ENCODE results near the gene DENND5B.
"Not testable (repeated sequence)": the region's sequence is repeated elsewhere in the genome, so short reads cannot be mapped to it uniquely, and the experiment has no call there.

Gene DENND5B

DNA sequence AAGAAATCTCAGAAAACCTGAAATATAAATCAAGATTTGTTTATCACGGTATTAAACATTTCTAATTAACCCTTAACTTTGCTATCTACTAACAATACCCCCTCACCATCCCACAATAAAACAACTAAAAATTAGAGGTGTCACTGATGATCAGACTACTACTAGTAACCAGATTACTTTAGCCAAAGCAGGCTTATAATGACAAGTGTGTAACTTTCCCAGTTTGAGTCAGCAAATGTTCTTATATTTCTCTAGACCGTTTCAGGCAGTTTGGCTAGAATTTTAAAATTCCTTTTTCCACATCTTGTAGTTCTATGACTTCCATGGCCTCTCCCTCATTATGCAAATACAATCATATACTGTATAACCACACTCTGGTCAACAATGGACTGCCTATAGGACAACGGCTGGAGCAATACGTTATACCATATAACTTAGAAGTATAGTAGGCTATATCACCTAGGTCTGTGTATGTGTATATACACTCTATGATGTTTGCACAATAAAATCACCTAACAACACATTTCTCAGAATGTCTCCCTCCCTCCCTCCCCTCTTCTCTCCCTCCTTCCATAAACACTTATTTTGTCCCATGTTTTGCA is 102.1 kb downstream of the DENND5B start:
- Histone ChIP-seq H3K9ac (ENCODE audit: low read depth, low read length) (no peak overlapping the region), H3K27ac (ENCODE audit: low read depth, low read length) (no peak overlapping the region), H3K27me3 (ENCODE audit: control insufficient read depth, insufficient read depth, low read length) (no peaks in the 10 kb centered on the region), H3K4me1 (ENCODE audit: control insufficient read depth, insufficient read depth, low read length) (peaks cover 14% of the 10 kb centered on the region), H3K4me3 (ENCODE audit: low read depth, low read length) (no peak overlapping the region), H3K36me3 (ENCODE audit: control insufficient read depth, insufficient read depth, low read length) (no peaks in the 10 kb centered on the region), H3K9me3 (ENCODE audit: control insufficient read depth, insufficient read depth, low read length) (no peaks in the 10 kb centered on the region)

DNA sequence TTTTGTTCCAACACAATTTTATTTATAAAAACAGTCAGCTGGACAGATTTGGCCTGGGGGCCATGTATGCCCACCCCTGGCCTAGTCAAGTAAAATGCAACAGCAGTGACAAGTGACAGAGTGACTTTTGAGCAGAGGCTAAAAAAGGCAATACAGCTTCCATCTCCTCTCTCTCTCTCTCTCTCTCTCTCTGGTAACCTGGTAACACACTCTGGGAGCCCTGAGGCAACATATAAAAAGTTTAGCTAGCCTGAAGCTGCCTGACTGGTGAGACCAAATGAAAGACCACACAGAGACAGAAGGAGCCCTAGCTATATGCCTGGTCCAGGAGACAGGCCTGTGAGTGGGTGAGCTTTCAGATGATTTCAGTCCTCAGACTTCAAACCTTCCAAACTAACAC is 105.4 kb downstream of the DENND5B start:
- Histone ChIP-seq H3K27me3 (ENCODE audit: control insufficient read depth, insufficient read depth, low read length) (no peaks in the 10 kb centered on the region), H3K36me3 (ENCODE audit: control insufficient read depth, insufficient read depth, low read length) (no peaks in the 10 kb centered on the region), H3K9ac (ENCODE audit: low read depth, low read length) (no peak overlapping the region), H3K9me3 (ENCODE audit: control insufficient read depth, insufficient read depth, low read length) (no peaks in the 10 kb centered on the region), H3K4me3 (ENCODE audit: low read depth, low read length) (no peak overlapping the region), H3K27ac (ENCODE audit: low read depth, low read length) (no peak overlapping the region), H3K4me1 (ENCODE audit: control insufficient read depth, insufficient read depth, low read length) (no peaks in the 10 kb centered on the region)

DNA sequence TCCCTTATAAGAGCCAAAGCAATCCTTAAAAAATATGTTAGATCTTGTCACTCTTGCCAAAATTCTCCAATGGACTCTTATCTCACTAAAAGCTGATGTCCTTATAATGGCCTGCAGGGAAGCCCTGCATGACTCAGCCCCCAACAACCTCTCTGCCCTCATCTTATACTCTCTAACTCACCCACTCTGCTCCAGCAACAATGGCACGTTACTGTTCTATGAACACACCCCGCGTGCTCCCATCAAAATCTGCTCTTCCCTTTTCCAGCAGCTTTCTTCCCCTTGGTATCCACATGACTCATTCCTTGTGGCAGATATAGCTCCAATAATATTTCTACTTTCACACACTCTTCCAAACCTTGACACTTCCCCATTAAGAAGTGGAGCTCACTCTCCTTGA is 108.1 kb downstream of the DENND5B start:
- Histone ChIP-seq H3K4me3 (ENCODE audit: low read depth, low read length) (no peak overlapping the region), H3K4me1 (ENCODE audit: control insufficient read depth, insufficient read depth, low read length) (peaks cover 15% of the 10 kb centered on the region), H3K27ac (ENCODE audit: low read depth, low read length) (no peak overlapping the region), H3K27me3 (ENCODE audit: control insufficient read depth, insufficient read depth, low read length) (no peaks in the 10 kb centered on the region), H3K9ac (ENCODE audit: low read depth, low read length) (no peak overlapping the region), H3K36me3 (ENCODE audit: control insufficient read depth, insufficient read depth, low read length) (no peaks in the 10 kb centered on the region), H3K9me3 (ENCODE audit: control insufficient read depth, insufficient read depth, low read length) (no peaks in the 10 kb centered on the region)

DNA sequence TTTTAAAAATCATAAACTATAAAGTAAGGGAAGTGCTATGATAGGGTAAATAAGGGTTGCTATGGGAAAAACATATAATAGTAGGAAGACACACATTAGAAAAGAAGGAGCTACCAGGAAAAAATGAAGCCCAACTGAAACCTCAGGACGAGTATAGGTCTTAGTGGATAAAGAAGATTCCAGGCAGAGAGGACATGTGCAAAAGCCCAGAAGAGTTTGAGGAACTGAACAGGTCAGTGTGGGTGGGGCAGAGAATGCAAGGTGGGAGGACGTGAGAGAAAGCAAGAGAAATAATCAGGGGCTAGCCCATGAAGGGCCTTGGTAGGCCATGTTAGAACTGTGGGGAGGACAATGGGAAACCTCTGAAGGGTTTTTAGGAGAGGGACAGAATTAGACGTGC is 109.5 kb downstream of the DENND5B start:
- H3K4me3 ChIP-seq (ENCODE audit: low read depth, low read length) = no peak overlapping the region
- H3K4me1 ChIP-seq (ENCODE audit: control insufficient read depth, insufficient read depth, low read length) = peaks cover 15% of the 10 kb centered on the region
- H3K27me3 ChIP-seq (ENCODE audit: control insufficient read depth, insufficient read depth, low read length) = no peaks in the 10 kb centered on the region
- H3K9ac ChIP-seq (ENCODE audit: low read depth, low read length) = no peak overlapping the region
- H3K27ac ChIP-seq (ENCODE audit: low read depth, low read length) = no peak overlapping the region
- H3K36me3 ChIP-seq (ENCODE audit: control insufficient read depth, insufficient read depth, low read length) = no peaks in the 10 kb centered on the region
- no peaks in the 10 kb centered on the region for H3K9me3 ChIP-seq (ENCODE audit: control insufficient read depth, insufficient read depth, low read length)

DNA sequence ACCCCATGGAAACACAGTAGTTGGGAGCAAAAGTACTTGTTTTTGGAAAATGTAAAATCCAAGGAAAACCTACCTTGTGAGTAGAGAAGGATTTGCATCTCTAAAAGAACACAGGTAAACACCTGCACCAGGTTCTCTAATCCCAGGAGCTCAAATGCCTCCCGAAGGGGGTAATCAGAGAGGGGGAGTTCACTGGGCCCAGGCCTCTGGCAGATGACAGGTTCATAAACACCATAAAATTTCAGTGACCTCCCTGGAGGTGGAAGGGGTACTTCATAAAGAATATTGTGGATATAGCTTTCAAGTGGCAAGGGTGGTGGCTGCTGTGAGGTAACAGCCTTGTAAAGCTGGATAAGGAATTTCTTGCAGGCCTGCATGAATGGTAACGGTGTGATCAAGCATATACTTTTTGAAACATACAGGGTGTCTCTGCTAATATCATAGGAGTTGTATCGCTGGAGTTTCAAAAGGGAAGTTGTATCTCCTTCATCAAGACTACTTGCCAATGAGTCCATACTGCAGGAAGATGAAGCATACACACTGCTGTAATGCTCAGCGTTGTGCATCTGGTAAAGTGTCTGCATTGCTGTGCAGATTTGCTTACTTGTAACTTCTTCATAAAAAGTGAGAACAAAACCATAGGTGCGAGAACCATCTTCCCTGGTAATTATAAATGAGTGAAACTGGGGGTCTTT is 111.3 kb downstream of the DENND5B start:
- no peak overlapping the region for H3K4me3 ChIP-seq (ENCODE audit: low read depth, low read length)
- no peaks in the 10 kb centered on the region for H3K27me3 ChIP-seq (ENCODE audit: control insufficient read depth, insufficient read depth, low read length)
- H3K4me1 ChIP-seq (ENCODE audit: control insufficient read depth, insufficient read depth, low read length) = peaks cover 15% of the 10 kb centered on the region
- no peak overlapping the region for H3K9ac ChIP-seq (ENCODE audit: low read depth, low read length)
- no peak overlapping the region for H3K27ac ChIP-seq (ENCODE audit: low read depth, low read length)
- no peaks in the 10 kb centered on the region for H3K36me3 ChIP-seq (ENCODE audit: control insufficient read depth, insufficient read depth, low read length)
- no peaks in the 10 kb centered on the region for H3K9me3 ChIP-seq (ENCODE audit: control insufficient read depth, insufficient read depth, low read length)

DNA sequence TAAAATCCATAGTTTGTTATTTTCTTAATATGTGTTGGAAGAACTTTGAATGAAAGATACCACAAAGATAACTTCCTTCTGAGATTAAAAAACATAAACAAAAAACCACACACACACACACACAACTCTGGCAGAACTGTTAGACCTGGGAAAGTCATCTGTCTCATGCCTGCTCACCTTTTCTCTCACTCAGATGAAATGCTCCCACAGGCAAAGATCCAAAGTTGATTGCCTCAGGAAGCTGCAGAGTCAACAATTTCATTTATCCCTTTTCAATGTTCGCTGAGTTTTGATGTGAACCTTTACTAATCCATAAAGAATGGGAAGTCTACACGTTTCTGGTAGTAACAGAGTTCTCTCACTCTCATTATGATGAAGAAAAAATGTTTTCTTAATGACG is 112.0 kb downstream of the DENND5B start:
- Histone ChIP-seq H3K9me3 (ENCODE audit: control insufficient read depth, insufficient read depth, low read length) (no peaks in the 10 kb centered on the region), H3K9ac (ENCODE audit: low read depth, low read length) (no peak overlapping the region), H3K27me3 (ENCODE audit: control insufficient read depth, insufficient read depth, low read length) (no peaks in the 10 kb centered on the region), H3K36me3 (ENCODE audit: control insufficient read depth, insufficient read depth, low read length) (no peaks in the 10 kb centered on the region), H3K4me1 (ENCODE audit: control insufficient read depth, insufficient read depth, low read length) (peaks cover 15% of the 10 kb centered on the region), H3K27ac (ENCODE audit: low read depth, low read length) (no peak overlapping the region), H3K4me3 (ENCODE audit: low read depth, low read length) (no peak overlapping the region)

DNA sequence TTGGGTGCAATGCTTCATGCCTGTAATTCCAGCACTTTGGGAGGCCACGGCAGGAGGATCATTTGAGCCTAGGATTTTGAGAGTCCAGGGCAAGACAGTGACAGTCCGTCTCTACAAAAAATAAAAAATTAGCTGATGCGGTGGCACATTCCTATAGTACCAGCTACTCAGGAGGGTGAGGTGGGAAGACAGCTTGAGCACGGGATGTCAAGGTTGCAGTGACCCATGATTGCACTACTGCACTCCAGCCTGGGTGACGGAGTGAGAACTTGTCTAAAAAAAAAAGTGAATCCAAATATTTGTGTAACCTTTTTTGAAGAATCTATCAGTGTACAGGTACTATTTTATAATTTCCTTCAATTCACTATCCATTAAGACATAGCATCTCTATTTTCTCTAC is 112.5 kb downstream of the DENND5B start:
- Histone ChIP-seq H3K4me1 (ENCODE audit: control insufficient read depth, insufficient read depth, low read length) (peaks cover 15% of the 10 kb centered on the region), H3K36me3 (ENCODE audit: control insufficient read depth, insufficient read depth, low read length) (no peaks in the 10 kb centered on the region), H3K27ac (ENCODE audit: low read depth, low read length) (no peak overlapping the region), H3K4me3 (ENCODE audit: low read depth, low read length) (no peak overlapping the region), H3K9me3 (ENCODE audit: control insufficient read depth, insufficient read depth, low read length) (no peaks in the 10 kb centered on the region), H3K9ac (ENCODE audit: low read depth, low read length) (no peak overlapping the region), H3K27me3 (ENCODE audit: control insufficient read depth, insufficient read depth, low read length) (no peaks in the 10 kb centered on the region)

DNA sequence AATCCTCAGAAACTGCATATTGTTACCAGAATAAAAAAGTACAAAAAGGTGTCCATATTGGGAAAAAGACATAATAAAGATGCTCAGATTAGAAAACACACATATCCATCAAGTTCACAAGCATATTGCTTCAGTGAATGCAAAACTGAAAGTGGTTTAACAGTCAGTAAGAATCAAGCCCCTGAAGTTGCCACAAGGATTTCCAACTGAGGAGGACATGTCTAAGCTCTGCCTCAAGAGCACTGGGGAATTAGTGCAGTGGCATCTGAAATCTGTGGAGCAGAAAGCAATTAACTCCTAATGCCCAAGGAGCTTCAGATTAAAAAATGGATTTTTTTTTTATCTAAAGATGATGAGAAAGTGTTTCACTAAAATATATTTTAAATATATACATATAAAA is 113.2 kb downstream of the DENND5B start:
- H3K4me3 ChIP-seq (ENCODE audit: low read depth, low read length) = no peak overlapping the region
- peaks cover 15% of the 10 kb centered on the region for H3K4me1 ChIP-seq (ENCODE audit: control insufficient read depth, insufficient read depth, low read length)
- H3K9me3 ChIP-seq (ENCODE audit: control insufficient read depth, insufficient read depth, low read length) = no peaks in the 10 kb centered on the region
- no peak overlapping the region for H3K27ac ChIP-seq (ENCODE audit: low read depth, low read length)
- H3K27me3 ChIP-seq (ENCODE audit: control insufficient read depth, insufficient read depth, low read length) = no peaks in the 10 kb centered on the region
- no peak overlapping the region for H3K9ac ChIP-seq (ENCODE audit: low read depth, low read length)
- H3K36me3 ChIP-seq (ENCODE audit: control insufficient read depth, insufficient read depth, low read length) = no peaks in the 10 kb centered on the region

DNA sequence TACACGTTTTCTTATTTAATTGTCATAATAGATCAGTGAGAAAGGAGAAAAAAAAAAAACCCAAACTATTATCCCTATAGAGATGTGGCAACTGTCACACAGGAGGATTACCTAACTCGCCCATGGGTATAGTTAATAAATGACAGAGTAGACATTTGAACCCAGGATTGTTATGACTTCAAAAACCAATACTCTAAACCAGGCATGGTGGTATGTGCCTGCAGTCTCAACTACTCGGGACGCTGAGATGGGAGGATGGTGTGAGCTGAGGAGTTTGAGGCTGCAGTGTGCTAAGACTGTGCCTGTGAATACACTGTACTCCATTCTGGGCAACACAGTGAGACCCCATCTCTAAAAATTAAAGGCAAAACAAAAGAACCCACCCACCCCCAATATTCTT is 114.5 kb downstream of the DENND5B start:
- Histone ChIP-seq H3K4me1 (ENCODE audit: control insufficient read depth, insufficient read depth, low read length) (peaks cover 15% of the 10 kb centered on the region), H3K27me3 (ENCODE audit: control insufficient read depth, insufficient read depth, low read length) (no peaks in the 10 kb centered on the region), H3K36me3 (ENCODE audit: control insufficient read depth, insufficient read depth, low read length) (no peaks in the 10 kb centered on the region), H3K9ac (ENCODE audit: low read depth, low read length) (no peak overlapping the region), H3K9me3 (ENCODE audit: control insufficient read depth, insufficient read depth, low read length) (no peaks in the 10 kb centered on the region), H3K4me3 (ENCODE audit: low read depth, low read length) (no peak overlapping the region), H3K27ac (ENCODE audit: low read depth, low read length) (no peak overlapping the region)

DNA sequence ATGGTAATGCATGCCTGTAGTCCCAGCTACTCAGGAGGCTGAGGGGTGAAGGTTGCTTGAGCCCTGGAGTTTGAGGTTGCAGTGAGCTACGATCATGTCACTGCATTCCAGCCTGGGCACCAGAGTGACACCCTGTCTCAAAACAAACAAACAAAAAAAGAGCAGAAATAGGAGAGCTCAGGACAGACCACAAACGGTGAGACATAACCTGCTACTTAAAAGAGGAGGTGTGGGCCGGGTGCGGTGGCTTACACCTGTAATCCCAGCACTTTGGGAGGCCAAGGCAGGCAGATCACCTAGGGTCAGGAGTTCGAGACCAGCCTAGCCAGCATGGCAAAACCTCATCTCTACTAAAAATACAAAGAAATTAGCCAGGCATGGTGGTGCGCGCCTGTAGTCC is 115.3 kb downstream of the DENND5B start:
- H3K4me1 ChIP-seq (ENCODE audit: control insufficient read depth, insufficient read depth, low read length) = peaks cover 15% of the 10 kb centered on the region
- not testable (repeated sequence) for H3K27ac ChIP-seq (ENCODE audit: low read depth, low read length); H3K4me3 ChIP-seq (ENCODE audit: low read depth, low read length); H3K9me3 ChIP-seq (ENCODE audit: control insufficient read depth, insufficient read depth, low read length); H3K36me3 ChIP-seq (ENCODE audit: control insufficient read depth, insufficient read depth, low read length); H3K9ac ChIP-seq (ENCODE audit: low read depth, low read length); H3K27me3 ChIP-seq (ENCODE audit: control insufficient read depth, insufficient read depth, low read length)

DNA sequence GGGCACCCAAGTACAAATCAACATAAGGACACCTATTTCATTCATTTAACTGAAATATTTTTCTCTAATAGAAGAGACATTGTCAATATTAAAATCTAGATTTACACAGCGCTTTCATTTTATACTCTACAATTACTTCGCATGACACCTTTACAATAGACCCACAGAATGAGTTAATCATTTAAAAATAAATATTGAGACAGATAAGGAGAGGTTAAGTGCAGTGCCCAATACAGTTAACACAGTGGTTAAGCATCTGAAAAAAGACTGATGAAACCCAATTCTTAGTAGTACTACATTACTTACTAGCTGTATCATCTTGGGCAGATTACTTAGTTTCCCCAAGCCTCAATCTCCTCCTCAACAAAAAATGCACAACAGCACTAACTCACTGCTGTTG is 116.2 kb downstream of the DENND5B start:
- H3K9me3 ChIP-seq (ENCODE audit: control insufficient read depth, insufficient read depth, low read length) = no peaks in the 10 kb centered on the region
- H3K4me3 ChIP-seq (ENCODE audit: low read depth, low read length) = no peak overlapping the region
- no peaks in the 10 kb centered on the region for H3K36me3 ChIP-seq (ENCODE audit: control insufficient read depth, insufficient read depth, low read length)
- no peak overlapping the region for H3K27ac ChIP-seq (ENCODE audit: low read depth, low read length)
- peaks cover 11% of the 10 kb centered on the region for H3K4me1 ChIP-seq (ENCODE audit: control insufficient read depth, insufficient read depth, low read length)
- H3K9ac ChIP-seq (ENCODE audit: low read depth, low read length) = no peak overlapping the region
- no peaks in the 10 kb centered on the region for H3K27me3 ChIP-seq (ENCODE audit: control insufficient read depth, insufficient read depth, low read length)
